T-helper 17 cell (primary cell): ENCODE results near the gene TPR. TPM values are rescaled to one million over a fixed set of nuclear protein-coding genes. Genes with fewer than 3 reads are reported as not detected.
A peak's percentile ranks its signal among the peaks of the same experiment; 100 is the strongest.
"Not testable (repeated sequence)": the region's sequence is repeated elsewhere in the genome, so short reads cannot be mapped to it uniquely, and the experiment has no call there.

Source experiments
- ATAC-seq: fragments of 150-1000 bp; cut with Tn5 transposase; 2 replicates; pipeline ENCODE4 v1.10.0; 2021; ENCODE audit warnings: mild to moderate bottlenecking, moderate library complexity
- DNase-seq, 3 donors: peaks; one replicate each; pipeline versions ENCODE4 v3.0.0 to v3.0.0-alpha.2; 2020 to 2021
- H3K9me3 ChIP-seq: one replicate; pipeline ENCODE4 v1.7.0; 2013; ENCODE audit warnings: low read length, mild to moderate bottlenecking; ENCODE audit not compliant: control insufficient read depth, poor library complexity, severe bottlenecking
- H3K27ac Mint-ChIP-seq: one replicate; pipeline ENCODE4 v1.8.0; 2022; ENCODE audit warnings: mild to moderate bottlenecking, moderate library complexity, mixed read lengths
- H3K27me3 Mint-ChIP-seq: one replicate; pipeline ENCODE4 v1.8.0; 2022; ENCODE audit warnings: mixed read lengths
- H3K36me3 Mint-ChIP-seq: one replicate; pipeline ENCODE4 v1.8.0; 2022; ENCODE audit warnings: low read depth, mixed read lengths
- H3K4me1 Mint-ChIP-seq: one replicate; pipeline ENCODE4 v1.8.0; 2022; ENCODE audit warnings: mild to moderate bottlenecking, mixed read lengths
- H3K4me3 Mint-ChIP-seq: one replicate; pipeline ENCODE4 v1.8.0; 2022; ENCODE audit warnings: mild to moderate bottlenecking, moderate library complexity, mixed read lengths
- total RNA-seq, 4 donors: library from RNA in 2 of 4; stranded (reverse) in 2 of 4; gene quantifications; one replicate each; pipeline ENCODE4 v1.2.3 and lab custom pipeline; 2022 to 2026

Gene TPR
- total RNA-seq, result 100 to 1,000 TPM; 132 to 139 TPM
- 392 to 641 reads per million in 2 donors for total RNA-seq (lab: John Stamatoyannopoulos, UW)

- Mint-ChIP-seq H3K27ac (peak within 1 kb of the TSS; percentile 97), H3K4me1 (peaks cover 24% of the 10 kb centered on the region), H3K27me3 (no peaks in the 10 kb centered on the region), H3K36me3 (peaks cover 6% of the 10 kb centered on the region), H3K4me3 (peak within 1 kb of the TSS; percentile 99)
- ATAC-seq (peak; percentile 89), DNase-seq (peak; percentile 94 to 96 (median 94))
- H3K9me3 ChIP-seq, result no peaks in the 10 kb centered on the region
Measured at GRCh38 chr1:186375152-186375928, at the start of gene TPR, which contains the start of gene ODR4. TSS of gene TPR (minus strand) at chr1:186375253. CDS start at chr1:186375028, 225 bp downstream. TSS of gene ODR4 (plus strand) at chr1:186375838. CDS start at chr1:186379786, 3,948 bp downstream.

- H3K27ac Mint-ChIP-seq, result no peak overlapping the region
- H3K4me3 Mint-ChIP-seq, result no peak overlapping the region
- ATAC-seq, result no peak
- no peaks in the 10 kb centered on the region for H3K27me3 Mint-ChIP-seq
- H3K9me3 ChIP-seq, result no peaks in the 10 kb centered on the region
- peaks cover 5% of the 10 kb centered on the region for H3K4me1 Mint-ChIP-seq
- peaks cover 2% of the 10 kb centered on the region for H3K36me3 Mint-ChIP-seq
- no peak for DNase-seq
Measured at GRCh38 chr1:186424539-186424938, 49.5 kb upstream of the TPR start.

GRCh38 chr1:186421446-186421845 lies 46.4 kb upstream of the TPR start:
- Mint-ChIP-seq H3K4me3 (no peak overlapping the region), H3K36me3 (peaks cover 3% of the 10 kb centered on the region), H3K27me3 (no peaks in the 10 kb centered on the region), H3K27ac (peak overlapping the region; percentile 93), H3K4me1 (peaks cover 7% of the 10 kb centered on the region)
- DNase-seq (no peak), ATAC-seq (no peak)
- no peaks in the 10 kb centered on the region for H3K9me3 ChIP-seq

GRCh38 chr1:186420923-186421322 lies 45.9 kb upstream of the TPR start:
- peak overlapping the region; percentile 93 for H3K27ac Mint-ChIP-seq
- peaks cover 7% of the 10 kb centered on the region for H3K4me1 Mint-ChIP-seq
- ATAC-seq, result no peak
- peaks cover 3% of the 10 kb centered on the region for H3K36me3 Mint-ChIP-seq
- no peaks in the 10 kb centered on the region for H3K27me3 Mint-ChIP-seq
- DNase-seq, result no peak
- H3K4me3 Mint-ChIP-seq, result no peak overlapping the region
- H3K9me3 ChIP-seq, result no peaks in the 10 kb centered on the region

GRCh38 chr1:186420311-186420710 lies 45.3 kb upstream of the TPR start:
- Mint-ChIP-seq H3K4me3 (no peak overlapping the region), H3K4me1 (peaks cover 7% of the 10 kb centered on the region), H3K27me3 (no peaks in the 10 kb centered on the region), H3K27ac (peak overlapping the region; percentile 93), H3K36me3 (peaks cover 3% of the 10 kb centered on the region)
- H3K9me3 ChIP-seq, result no peaks in the 10 kb centered on the region
- no peak for ATAC-seq
- no peak for DNase-seq

GRCh38 chr1:186418503-186418902 lies 43.5 kb upstream of the TPR start:
- ATAC-seq (no peak), DNase-seq (no peak)
- no peak overlapping the region for H3K4me3 Mint-ChIP-seq
- no peaks in the 10 kb centered on the region for H3K27me3 Mint-ChIP-seq
- peaks cover 3% of the 10 kb centered on the region for H3K36me3 Mint-ChIP-seq
- H3K4me1 Mint-ChIP-seq, result peaks cover 7% of the 10 kb centered on the region
- no peak overlapping the region for H3K27ac Mint-ChIP-seq
- no peaks in the 10 kb centered on the region for H3K9me3 ChIP-seq

GRCh38 chr1:186413319-186413718 lies 38.3 kb upstream of the TPR start:
- H3K9me3 ChIP-seq, result no peaks in the 10 kb centered on the region
- no peak for ATAC-seq
- DNase-seq, result no peak
- no peaks in the 10 kb centered on the region for H3K27me3 Mint-ChIP-seq
- H3K4me3 Mint-ChIP-seq, result no peak overlapping the region
- no peaks in the 10 kb centered on the region for H3K36me3 Mint-ChIP-seq
- no peak overlapping the region for H3K27ac Mint-ChIP-seq
- no peaks in the 10 kb centered on the region for H3K4me1 Mint-ChIP-seq

- ATAC-seq (no peak), DNase-seq (no peak)
- no peak overlapping the region for H3K27ac Mint-ChIP-seq
- H3K36me3 Mint-ChIP-seq, result peaks cover 6% of the 10 kb centered on the region
- no peak overlapping the region for H3K4me3 Mint-ChIP-seq
- H3K9me3 ChIP-seq, result no peaks in the 10 kb centered on the region
- no peaks in the 10 kb centered on the region for H3K4me1 Mint-ChIP-seq
- H3K27me3 Mint-ChIP-seq, result no peaks in the 10 kb centered on the region
Measured at GRCh38 chr1:186409091-186409490, 34.0 kb upstream of the TPR start.

- ATAC-seq, result peak; percentile 92
- Mint-ChIP-seq H3K27ac (peak overlapping the region; percentile 16), H3K4me1 (peaks cover 5% of the 10 kb centered on the region), H3K27me3 (no peaks in the 10 kb centered on the region), H3K4me3 (no peak overlapping the region), H3K36me3 (peaks cover 13% of the 10 kb centered on the region)
- no peak for DNase-seq
- no peaks in the 10 kb centered on the region for H3K9me3 ChIP-seq
Measured at GRCh38 chr1:186404454-186405051, 29.5 kb upstream of the TPR start.

- Mint-ChIP-seq H3K4me3 (no peak overlapping the region), H3K36me3 (peaks cover 13% of the 10 kb centered on the region), H3K27me3 (no peaks in the 10 kb centered on the region), H3K4me1 (peaks cover 5% of the 10 kb centered on the region), H3K27ac (peak overlapping the region; percentile 39)
- no peaks in the 10 kb centered on the region for H3K9me3 ChIP-seq
- ATAC-seq (no peak), DNase-seq (no peak)
Measured at GRCh38 chr1:186403632-186404031, 28.6 kb upstream of the TPR start.

GRCh38 chr1:186401446-186401845 lies 26.4 kb upstream of the TPR start:
- H3K27ac Mint-ChIP-seq, result peak overlapping the region; percentile 76
- DNase-seq, H3K4me3 Mint-ChIP-seq, H3K27me3 Mint-ChIP-seq, H3K4me1 Mint-ChIP-seq, ATAC-seq, H3K9me3 ChIP-seq, H3K36me3 Mint-ChIP-seq: not testable (repeated sequence)

GRCh38 chr1:186392711-186393110 lies 17.7 kb upstream of the TPR start:
- H3K36me3 Mint-ChIP-seq, result peaks cover 10% of the 10 kb centered on the region
- not testable (repeated sequence) for ATAC-seq, H3K27me3 Mint-ChIP-seq, H3K9me3 ChIP-seq, DNase-seq, H3K4me1 Mint-ChIP-seq, H3K27ac Mint-ChIP-seq
- H3K4me3 Mint-ChIP-seq, result peak overlapping the region; percentile 45

- peaks cover 10% of the 10 kb centered on the region for H3K36me3 Mint-ChIP-seq
- DNase-seq (no peak), ATAC-seq (no peak)
- H3K4me3 Mint-ChIP-seq, result no peak overlapping the region
- H3K27me3 Mint-ChIP-seq, result no peaks in the 10 kb centered on the region
- peaks cover 2% of the 10 kb centered on the region for H3K4me1 Mint-ChIP-seq
- no peak overlapping the region for H3K27ac Mint-ChIP-seq
- no peaks in the 10 kb centered on the region for H3K9me3 ChIP-seq
Measured at GRCh38 chr1:186391841-186392240, 16.8 kb upstream of the TPR start.
